Activated naive CD8-positive, alpha-beta T cell (primary cell): ENCODE measurements around the gene HK1.

Source experiments
- H3K27ac Mint-ChIP-seq: one replicate; pipeline ENCODE4 v1.8.0; 2021; ENCODE audit warnings: mixed read lengths
- H3K27me3 Mint-ChIP-seq: one replicate; pipeline ENCODE4 v1.8.0; 2021; ENCODE audit warnings: mixed read lengths
- H3K36me3 Mint-ChIP-seq: one replicate; pipeline ENCODE4 v1.8.0; 2021; ENCODE audit warnings: mixed read lengths
- H3K4me1 Mint-ChIP-seq: one replicate; pipeline ENCODE4 v1.8.0; 2021; ENCODE audit warnings: low read depth, mixed read lengths
- H3K4me3 Mint-ChIP-seq: one replicate; pipeline ENCODE4 v1.8.0; 2021; ENCODE audit warnings: mild to moderate bottlenecking, mixed read lengths
- H3K9me3 Mint-ChIP-seq: one replicate; pipeline ENCODE4 v1.8.0; 2021; ENCODE audit warnings: low read depth, mixed read lengths

HK1 gene

DNA sequence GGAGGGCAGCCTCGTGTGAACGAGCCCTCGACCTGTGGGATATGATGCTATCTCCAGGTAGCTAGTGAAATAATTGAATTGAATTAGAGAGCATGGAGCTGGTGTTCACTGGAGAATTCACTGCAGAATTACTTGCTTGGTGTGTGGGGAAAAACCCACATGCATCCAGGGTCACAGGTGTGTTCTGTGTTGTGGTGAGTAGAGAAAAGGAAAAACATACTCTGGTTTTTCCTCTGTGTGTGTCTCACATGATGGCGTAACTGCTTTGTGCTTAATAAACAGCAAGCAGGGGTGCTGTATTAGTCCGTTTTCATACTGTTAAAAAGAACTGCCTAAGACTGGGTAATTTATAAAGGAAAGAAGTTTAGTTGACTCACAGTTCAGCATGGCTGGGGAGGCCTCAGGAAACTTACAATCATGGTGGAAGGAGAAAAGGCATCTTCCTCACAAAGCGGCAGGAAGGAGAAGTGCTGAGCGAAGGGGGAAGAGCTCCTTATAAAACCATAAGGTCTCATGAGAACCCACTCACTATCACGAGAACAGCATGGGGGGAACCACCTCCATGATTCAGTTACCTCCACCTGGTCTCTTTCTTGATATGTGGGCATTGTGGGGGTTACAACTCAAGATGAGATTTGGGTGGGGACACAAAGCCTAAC lies 75.8 kb downstream of the HK1 start:
- Mint-ChIP-seq H3K27me3 (no peaks in the 10 kb centered on the region), H3K4me1 (peaks cover 68% of the 10 kb centered on the region), H3K9me3 (no peaks in the 10 kb centered on the region), H3K27ac (peak overlapping the region; percentile 88), H3K4me3 (peak overlapping the region; percentile 17), H3K36me3 (peaks cover 2% of the 10 kb centered on the region)

DNA sequence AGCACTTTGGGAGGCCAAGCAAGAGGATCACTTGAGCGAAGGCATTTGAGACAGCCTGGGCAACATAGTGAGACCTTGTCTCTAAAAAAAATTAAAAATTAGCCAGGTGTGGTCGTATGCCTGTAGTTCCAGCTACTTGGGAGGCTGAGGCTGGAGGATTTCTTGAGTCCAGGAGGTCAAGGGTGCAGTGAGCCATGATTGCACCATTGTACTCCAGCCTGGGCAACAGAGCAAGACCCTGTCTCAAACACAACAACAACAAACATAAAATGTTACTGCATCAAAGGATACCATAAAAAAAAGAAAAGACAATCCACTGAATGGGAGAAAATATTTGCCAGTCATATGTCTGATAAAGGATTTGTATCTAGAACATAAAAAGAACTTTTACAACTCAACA lies 77.9 kb downstream of the HK1 start:
- Mint-ChIP-seq H3K36me3 (peaks cover 6% of the 10 kb centered on the region), H3K9me3 (no peaks in the 10 kb centered on the region), H3K27ac (no peak overlapping the region), H3K4me3 (no peak overlapping the region), H3K4me1 (peaks cover 73% of the 10 kb centered on the region), H3K27me3 (no peaks in the 10 kb centered on the region)

DNA sequence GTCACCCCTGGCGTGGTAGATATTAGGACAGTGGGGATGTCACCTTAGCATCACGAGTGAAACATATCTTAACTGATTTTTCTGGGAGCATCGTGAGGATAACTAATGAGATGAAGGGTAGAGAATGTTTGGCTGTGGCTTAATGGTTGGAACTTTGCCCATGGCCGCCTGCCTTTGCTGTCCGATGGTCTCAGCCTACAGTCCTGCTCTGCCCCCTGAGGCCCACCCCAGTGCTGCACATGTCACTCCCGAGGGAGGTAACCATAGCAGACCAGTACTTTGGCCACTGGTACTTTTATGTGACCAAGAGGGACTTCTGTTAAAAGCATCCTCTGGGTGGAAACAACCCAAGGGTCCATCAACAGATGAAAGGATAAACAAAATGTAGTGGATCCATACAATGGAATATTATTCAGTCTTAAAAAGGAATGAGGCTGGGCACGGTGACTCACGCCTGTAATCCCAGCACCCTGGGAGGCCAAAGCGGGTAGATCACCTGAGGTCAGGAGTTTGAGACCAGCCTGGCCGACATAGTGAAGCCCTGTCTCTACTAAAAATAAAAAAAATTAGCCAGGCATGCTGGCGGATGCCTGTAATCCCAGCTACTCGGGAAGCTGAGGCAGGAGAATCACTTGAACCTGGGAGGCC lies 80.0 kb downstream of the HK1 start:
- Mint-ChIP-seq H3K4me1 (peaks cover 79% of the 10 kb centered on the region), H3K27me3 (no peaks in the 10 kb centered on the region), H3K9me3 (no peaks in the 10 kb centered on the region), H3K27ac (peak overlapping the region; percentile 61), H3K36me3 (peaks cover 4% of the 10 kb centered on the region), H3K4me3 (peak overlapping the region; percentile 38)

DNA sequence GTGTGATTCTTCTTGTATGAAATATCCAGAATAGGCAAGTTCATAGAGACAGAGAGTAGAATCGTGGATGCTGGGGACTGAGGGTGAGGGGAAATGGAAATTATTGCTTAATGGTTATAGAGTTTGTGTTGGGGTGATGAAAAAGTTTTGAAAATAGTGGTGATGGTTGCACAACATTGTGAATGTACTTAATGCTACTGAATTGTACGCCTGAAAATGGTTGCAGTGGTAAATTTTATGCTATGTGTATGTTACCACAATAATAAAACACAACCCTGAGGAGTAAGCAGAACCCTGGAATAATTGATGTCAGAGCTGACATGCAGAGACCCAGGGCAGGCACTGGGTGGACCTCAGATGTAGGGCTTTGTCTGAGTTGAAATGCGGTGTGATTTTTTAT lies 80.9 kb downstream of the HK1 start:
- Mint-ChIP-seq H3K9me3 (no peaks in the 10 kb centered on the region), H3K4me3 (peak overlapping the region; percentile 20), H3K27ac (peak overlapping the region; percentile 62), H3K36me3 (peaks cover 4% of the 10 kb centered on the region), H3K27me3 (no peaks in the 10 kb centered on the region), H3K4me1 (peaks cover 78% of the 10 kb centered on the region)

GRCh38 chr10:69359594-69359993 lies 81.3 kb downstream of the HK1 start:
- peaks cover 75% of the 10 kb centered on the region for H3K4me1 Mint-ChIP-seq
- H3K9me3 Mint-ChIP-seq = no peaks in the 10 kb centered on the region
- H3K27ac Mint-ChIP-seq = peak overlapping the region; percentile 62
- H3K27me3 Mint-ChIP-seq = no peaks in the 10 kb centered on the region
- peak overlapping the region; percentile 20 for H3K4me3 Mint-ChIP-seq
- peaks cover 4% of the 10 kb centered on the region for H3K36me3 Mint-ChIP-seq

GRCh38 chr10:69360485-69361302 lies 82.4 kb downstream of the HK1 start:
- H3K4me1 Mint-ChIP-seq = peaks cover 73% of the 10 kb centered on the region
- H3K36me3 Mint-ChIP-seq = peaks cover 4% of the 10 kb centered on the region
- peak overlapping the region; percentile 41 for H3K27ac Mint-ChIP-seq
- no peaks in the 10 kb centered on the region for H3K9me3 Mint-ChIP-seq
- no peaks in the 10 kb centered on the region for H3K27me3 Mint-ChIP-seq
- H3K4me3 Mint-ChIP-seq = no peak overlapping the region

- H3K36me3 Mint-ChIP-seq = peaks cover 4% of the 10 kb centered on the region
- no peaks in the 10 kb centered on the region for H3K27me3 Mint-ChIP-seq
- H3K4me3 Mint-ChIP-seq = no peak overlapping the region
- H3K4me1 Mint-ChIP-seq = peaks cover 70% of the 10 kb centered on the region
- H3K27ac Mint-ChIP-seq = no peak overlapping the region
- H3K9me3 Mint-ChIP-seq = no peaks in the 10 kb centered on the region
Observed at GRCh38 chr10:69361303-69361614, 83.0 kb downstream of the HK1 start.

- H3K4me3 Mint-ChIP-seq = no peak overlapping the region
- H3K9me3 Mint-ChIP-seq = no peaks in the 10 kb centered on the region
- peaks cover 4% of the 10 kb centered on the region for H3K36me3 Mint-ChIP-seq
- peaks cover 69% of the 10 kb centered on the region for H3K4me1 Mint-ChIP-seq
- H3K27me3 Mint-ChIP-seq = no peaks in the 10 kb centered on the region
- H3K27ac Mint-ChIP-seq = no peak overlapping the region
Observed at GRCh38 chr10:69362471-69362954, 84.2 kb downstream of the HK1 start.

- Mint-ChIP-seq H3K36me3 (peaks cover 4% of the 10 kb centered on the region), H3K27me3 (no peaks in the 10 kb centered on the region), H3K27ac (no peak overlapping the region), H3K4me3 (no peak overlapping the region), H3K4me1 (peaks cover 57% of the 10 kb centered on the region), H3K9me3 (no peaks in the 10 kb centered on the region)
Observed at GRCh38 chr10:69363666-69364065, 85.4 kb downstream of the HK1 start.

- H3K4me3 Mint-ChIP-seq = no peak overlapping the region
- H3K27me3 Mint-ChIP-seq = no peaks in the 10 kb centered on the region
- no peaks in the 10 kb centered on the region for H3K9me3 Mint-ChIP-seq
- H3K4me1 Mint-ChIP-seq = peaks cover 51% of the 10 kb centered on the region
- H3K36me3 Mint-ChIP-seq = peaks cover 8% of the 10 kb centered on the region
- no peak overlapping the region for H3K27ac Mint-ChIP-seq
Observed at GRCh38 chr10:69364232-69364940, 86.1 kb downstream of the HK1 start.

DNA sequence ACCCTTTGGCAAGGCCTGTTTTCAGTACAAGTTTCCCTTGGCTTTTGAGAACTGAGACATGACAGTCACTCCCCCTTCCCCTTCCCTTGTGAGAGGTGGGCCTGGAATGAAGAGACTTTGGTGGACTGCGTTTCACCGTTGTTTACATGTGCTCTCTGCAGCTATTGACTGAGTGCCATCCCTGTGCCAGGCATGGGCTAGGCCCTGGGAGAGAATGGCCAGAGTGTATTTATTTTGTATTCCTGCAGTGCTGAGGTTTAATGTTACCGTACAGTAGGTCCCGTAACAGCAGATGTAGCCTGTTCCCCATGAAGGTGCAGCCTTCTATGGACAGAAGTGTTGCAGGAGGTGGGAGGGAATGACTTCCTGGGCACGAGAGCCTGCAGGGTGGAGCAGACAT lies 88.4 kb downstream of the HK1 start:
- Mint-ChIP-seq H3K9me3 (no peaks in the 10 kb centered on the region), H3K36me3 (peaks cover 13% of the 10 kb centered on the region), H3K4me3 (no peak overlapping the region), H3K27me3 (no peaks in the 10 kb centered on the region), H3K4me1 (peaks cover 33% of the 10 kb centered on the region), H3K27ac (no peak overlapping the region)

GRCh38 chr10:69367469-69367868 lies 89.2 kb downstream of the HK1 start:
- Mint-ChIP-seq H3K27me3 (no peaks in the 10 kb centered on the region), H3K9me3 (no peaks in the 10 kb centered on the region), H3K36me3 (peaks cover 16% of the 10 kb centered on the region), H3K27ac (no peak overlapping the region), H3K4me3 (no peak overlapping the region), H3K4me1 (peaks cover 29% of the 10 kb centered on the region)

DNA sequence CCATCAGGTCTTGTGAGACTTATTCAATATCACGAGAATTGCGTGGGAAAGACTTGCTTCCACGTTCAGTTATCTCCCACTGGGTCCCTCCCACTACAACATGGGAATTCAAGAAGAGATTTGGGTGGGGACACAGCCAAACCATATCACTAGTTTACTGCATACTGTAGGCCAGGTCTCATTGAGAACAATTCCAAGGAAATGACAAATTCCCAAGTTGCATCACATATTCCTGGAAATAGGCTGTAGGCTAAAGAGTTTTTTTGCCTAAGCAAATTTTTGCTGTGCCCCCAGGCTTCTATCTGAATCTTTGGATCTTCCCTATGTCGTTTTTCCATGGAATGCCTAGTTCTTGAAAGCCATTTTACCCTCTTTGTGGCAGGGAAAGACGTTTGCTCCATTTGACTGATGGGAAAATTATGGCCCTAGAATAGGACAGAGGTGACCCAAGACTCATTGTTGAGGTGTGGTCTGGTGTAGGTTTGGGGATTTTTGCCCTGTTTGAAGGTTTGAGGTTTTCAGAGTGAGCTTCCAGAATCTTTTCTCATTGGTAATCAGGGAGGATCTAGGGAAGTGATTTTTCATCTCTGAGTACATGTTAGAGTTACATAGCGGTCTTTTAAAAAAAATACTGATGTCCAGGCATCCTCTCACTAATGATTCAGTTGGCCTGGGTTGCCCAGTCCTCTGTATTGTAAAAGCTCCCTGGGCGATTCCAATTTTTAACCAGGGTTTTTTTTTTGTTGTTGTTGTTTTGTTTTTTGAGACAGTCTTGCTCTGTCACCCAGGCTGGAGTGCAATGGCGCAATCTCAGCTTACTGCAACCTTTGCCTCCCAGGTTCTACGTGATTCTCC lies 94.1 kb downstream of the HK1 start:
- Mint-ChIP-seq H3K27ac (no peak overlapping the region), H3K4me3 (no peak overlapping the region), H3K9me3 (no peaks in the 10 kb centered on the region), H3K4me1 (peaks cover 26% of the 10 kb centered on the region), H3K36me3 (peaks cover 16% of the 10 kb centered on the region), H3K27me3 (no peaks in the 10 kb centered on the region)

- Mint-ChIP-seq H3K27me3 (no peaks in the 10 kb centered on the region), H3K36me3 (peaks cover 14% of the 10 kb centered on the region), H3K4me3 (peak overlapping the region; percentile 0), H3K9me3 (no peaks in the 10 kb centered on the region), H3K27ac (peak overlapping the region; percentile 78), H3K4me1 (peaks cover 26% of the 10 kb centered on the region)
Observed at GRCh38 chr10:69374242-69374641, 95.9 kb downstream of the HK1 start.
